A549 treated with Mapracorat at 1 μM for 4 hours (cell line): Measurements from ENCODE around the gene ANKIB1. TPM values are rescaled to one million over a fixed set of nuclear protein-coding genes. Genes with fewer than 3 reads are reported as not detected.

Experiments used
- total RNA-seq: library from RNA; stranded (reverse); fragments of 200-300 nt; extraction: Qiagen RNA extraction; gene quantifications from 5 replicates; pipeline ENCODE4 v1.2.3, GENCODE V29; 2022

Gene ANKIB1
- 15.4 to 20.5 TPM (median 19.8 TPM) in 5 replicates for total RNA-seq

GRCh38 chr7:92245487-92246359, at the start of gene ANKIB1, which contains the start of gene KRIT1:
Gene ANKIB1, plus strand, starts transcription at chr7:92245974. Its CDS starts 49,005 bp downstream, at chr7:92294979.
Gene KRIT1, minus strand, starts transcription at chr7:92245914. Its CDS starts 3,779 bp downstream, at chr7:92242135.

GRCh38 chr7:92447345-92448204, 201.8 kb downstream of the ANKIB1 start, which contains the start of gene GATAD1:
Gene GATAD1, plus strand, starts transcription at chr7:92447482. Its CDS starts 248 bp downstream, at chr7:92447730.

Other genes starting within 250 kb of the ANKIB1 start
- gene CYP51A1, start 111.5 kb upstream of the ANKIB1 start, total RNA-seq: 39.0 to 49.5 TPM (median 41.7 TPM) in 5 replicates
- not detected in 5 replicates for gene LRRD1, start 66.8 kb upstream of the ANKIB1 start, total RNA-seq
- 21.9 to 27.4 TPM (median 25.1 TPM) in 5 replicates for gene KRIT1, start 60 bp upstream of the ANKIB1 start, total RNA-seq
- 15.8 to 18.4 TPM (median 17.9 TPM) in 5 replicates for gene GATAD1, start 201.5 kb downstream of the ANKIB1 start, total RNA-seq
- not detected in 5 replicates for gene ERVW-1, start 232.0 kb downstream of the ANKIB1 start, total RNA-seq